Mononuclear cell (primary cell): ENCODE results near the gene EPN1. TPM values are rescaled to one million over a fixed set of nuclear protein-coding genes. Genes with fewer than 3 reads are reported as not detected.

Experiments
- H3K27me3 ChIP-seq: 2 replicates; pipeline ENCODE4 v1.6.0; 2011; ENCODE audit warnings: low read length, control low read depth; ENCODE audit not compliant: insufficient read depth
- H3K4me1 ChIP-seq: 2 replicates; pipeline ENCODE4 v1.5.1; 2011; ENCODE audit warnings: mild to moderate bottlenecking, low read length, control low read depth; ENCODE audit not compliant: insufficient read depth
- H3K4me3 ChIP-seq: 2 replicates; pipeline ENCODE4 v1.5.1; 2011; ENCODE audit warnings: mild to moderate bottlenecking, low read length, moderate library complexity
- H3K9me3 ChIP-seq: 2 replicates; pipeline ENCODE4 v1.5.1; 2011; ENCODE audit warnings: low read depth, mild to moderate bottlenecking, control low read depth, low read length
- total RNA-seq: library from RNA; depleted of rRNA; stranded (reverse); fragments of >200 nt; gene quantifications from one replicate; pipeline ENCODE4 v1.2.3, GENCODE V29; 2012

The EPN1 gene
- total RNA-seq, 1 donor, result 23.5 TPM

DNA sequence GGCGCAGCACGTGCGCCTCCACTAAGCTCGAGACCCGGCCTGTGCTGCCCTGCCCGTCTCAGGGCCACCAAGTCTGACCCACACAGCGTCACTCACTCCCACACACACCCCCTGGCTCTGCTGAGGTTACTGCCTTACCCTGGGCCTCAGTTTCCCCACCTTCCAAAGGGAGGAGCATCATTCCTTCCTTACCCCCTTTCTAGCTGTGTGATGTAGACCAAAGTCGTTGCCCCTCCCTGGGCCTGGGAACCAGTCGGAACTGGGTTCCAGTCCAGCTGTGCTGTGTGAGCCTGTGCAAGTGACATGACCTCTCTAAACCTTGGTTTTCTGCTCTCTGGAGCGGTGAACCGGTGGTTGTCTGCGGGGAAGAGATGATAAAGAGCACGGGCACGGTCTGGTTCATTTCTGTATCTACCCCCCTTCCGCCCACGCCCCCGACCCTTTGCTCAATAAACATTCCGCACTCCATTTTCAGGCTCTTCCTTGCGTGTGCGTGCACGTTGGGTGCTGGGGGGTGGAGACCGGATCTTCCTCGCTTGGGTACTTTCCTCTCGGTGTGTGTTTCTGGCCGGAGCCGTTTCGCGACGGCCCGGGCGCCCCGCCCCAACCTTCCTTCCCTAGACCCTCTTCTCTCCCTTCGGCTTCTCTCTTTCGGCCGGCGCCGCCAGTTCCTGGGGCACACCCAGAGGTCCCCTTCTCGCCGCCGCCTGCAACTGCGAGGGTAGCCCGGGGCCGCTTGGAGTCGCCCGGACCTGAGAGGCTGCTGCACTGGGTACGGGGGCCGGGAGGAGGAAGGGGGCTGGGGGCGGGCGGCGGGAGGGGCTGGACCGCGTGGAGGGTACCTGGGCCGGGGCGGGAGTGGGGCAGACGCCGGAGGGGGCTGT is 31.8 kb upstream of the EPN1 start, which contains the start of gene ZNF581:
Gene ZNF581 (plus strand): TSS at position 647 of the 884 bp plus-strand sequence. CDS start 923 bp downstream, outside the sequence.
- peaks cover 64% of the 10 kb centered on the region for H3K4me1 ChIP-seq

DNA sequence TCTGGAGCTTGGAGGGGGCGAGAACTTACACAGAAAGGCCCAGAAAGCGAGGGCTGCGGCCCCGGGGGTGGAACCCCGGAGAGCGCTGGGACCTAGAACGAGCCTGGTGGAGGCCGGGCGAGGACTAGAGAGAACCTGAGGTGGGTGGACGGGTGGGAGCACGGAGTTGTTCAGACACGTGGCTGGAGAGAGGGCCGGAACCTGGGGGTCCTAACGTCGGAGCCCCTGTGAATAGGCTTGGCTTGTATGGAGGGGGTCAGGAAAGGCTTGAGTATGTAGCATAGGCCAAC is 31.2 kb upstream of the EPN1 start:
- H3K9me3 ChIP-seq, result no peaks in the 10 kb centered on the region
- peak overlapping the region; percentile 54 for H3K4me3 ChIP-seq
- peaks cover 65% of the 10 kb centered on the region for H3K4me1 ChIP-seq
- no peaks in the 10 kb centered on the region for H3K27me3 ChIP-seq

More for the DNA sequence above, 31.8 kb upstream of the EPN1 start, which contains the start of gene ZNF581:
- peak within 1 kb of the TSS; percentile 54 for H3K4me3 ChIP-seq
- no peaks in the 10 kb centered on the region for H3K9me3 ChIP-seq
- no peaks in the 10 kb centered on the region for H3K27me3 ChIP-seq

GRCh38 chr19:55644191-55644833 is 30.7 kb upstream of the EPN1 start:
- H3K9me3 ChIP-seq, result no peaks in the 10 kb centered on the region
- peaks cover 69% of the 10 kb centered on the region for H3K4me1 ChIP-seq
- no peaks in the 10 kb centered on the region for H3K27me3 ChIP-seq
- H3K4me3 ChIP-seq, result peak overlapping the region; percentile 54

DNA sequence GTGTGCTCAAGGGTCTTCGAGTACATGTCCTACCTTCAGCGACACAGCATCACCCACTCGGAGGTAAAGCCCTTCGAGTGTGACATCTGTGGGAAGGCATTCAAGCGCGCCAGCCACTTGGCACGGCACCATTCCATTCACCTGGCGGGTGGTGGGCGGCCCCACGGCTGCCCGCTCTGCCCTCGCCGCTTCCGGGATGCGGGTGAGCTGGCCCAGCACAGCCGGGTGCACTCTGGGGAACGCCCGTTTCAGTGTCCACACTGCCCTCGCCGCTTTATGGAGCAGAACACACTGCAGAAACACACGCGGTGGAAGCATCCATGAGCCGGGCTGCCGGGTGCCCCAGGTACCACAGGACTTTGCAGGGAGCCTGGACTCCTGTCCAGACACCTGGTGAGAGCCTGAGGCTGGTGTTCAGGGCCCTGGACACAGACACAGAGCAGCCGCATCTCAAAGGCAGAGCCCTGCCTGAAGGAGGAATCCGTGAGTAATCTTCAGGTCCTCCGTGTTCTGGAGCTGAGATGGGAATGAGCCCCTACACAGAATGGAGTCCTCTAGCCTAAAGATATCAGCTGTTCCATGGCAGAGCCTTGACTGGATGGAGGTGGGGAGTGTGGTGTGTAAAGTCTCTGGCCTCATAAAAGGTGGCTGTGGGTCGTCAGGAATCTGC is 30.0 kb upstream of the EPN1 start:
- H3K4me1 ChIP-seq, result peaks cover 64% of the 10 kb centered on the region
- no peaks in the 10 kb centered on the region for H3K27me3 ChIP-seq
- H3K9me3 ChIP-seq, result no peaks in the 10 kb centered on the region
- no peak overlapping the region for H3K4me3 ChIP-seq

DNA sequence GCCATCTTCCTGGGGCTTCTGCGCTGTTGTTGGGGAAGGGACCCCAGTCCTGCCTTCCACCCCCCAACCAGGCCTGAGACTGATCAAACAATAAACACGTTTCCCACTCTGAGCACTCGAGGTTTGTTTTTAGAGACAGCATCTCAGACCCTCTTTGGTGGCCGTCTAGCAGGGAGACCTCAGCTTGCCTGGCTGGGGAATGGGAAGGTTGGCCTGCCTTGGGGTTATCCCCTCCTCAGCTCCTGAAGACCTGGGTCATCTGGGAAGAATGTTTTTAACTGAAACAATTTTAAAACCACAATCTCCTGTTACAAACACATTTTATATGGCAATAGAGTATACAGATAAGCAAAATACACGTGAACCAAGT is 29.5 kb upstream of the EPN1 start:
- no peak overlapping the region for H3K4me3 ChIP-seq
- no peaks in the 10 kb centered on the region for H3K27me3 ChIP-seq
- no peaks in the 10 kb centered on the region for H3K9me3 ChIP-seq
- H3K4me1 ChIP-seq, result peaks cover 59% of the 10 kb centered on the region

DNA sequence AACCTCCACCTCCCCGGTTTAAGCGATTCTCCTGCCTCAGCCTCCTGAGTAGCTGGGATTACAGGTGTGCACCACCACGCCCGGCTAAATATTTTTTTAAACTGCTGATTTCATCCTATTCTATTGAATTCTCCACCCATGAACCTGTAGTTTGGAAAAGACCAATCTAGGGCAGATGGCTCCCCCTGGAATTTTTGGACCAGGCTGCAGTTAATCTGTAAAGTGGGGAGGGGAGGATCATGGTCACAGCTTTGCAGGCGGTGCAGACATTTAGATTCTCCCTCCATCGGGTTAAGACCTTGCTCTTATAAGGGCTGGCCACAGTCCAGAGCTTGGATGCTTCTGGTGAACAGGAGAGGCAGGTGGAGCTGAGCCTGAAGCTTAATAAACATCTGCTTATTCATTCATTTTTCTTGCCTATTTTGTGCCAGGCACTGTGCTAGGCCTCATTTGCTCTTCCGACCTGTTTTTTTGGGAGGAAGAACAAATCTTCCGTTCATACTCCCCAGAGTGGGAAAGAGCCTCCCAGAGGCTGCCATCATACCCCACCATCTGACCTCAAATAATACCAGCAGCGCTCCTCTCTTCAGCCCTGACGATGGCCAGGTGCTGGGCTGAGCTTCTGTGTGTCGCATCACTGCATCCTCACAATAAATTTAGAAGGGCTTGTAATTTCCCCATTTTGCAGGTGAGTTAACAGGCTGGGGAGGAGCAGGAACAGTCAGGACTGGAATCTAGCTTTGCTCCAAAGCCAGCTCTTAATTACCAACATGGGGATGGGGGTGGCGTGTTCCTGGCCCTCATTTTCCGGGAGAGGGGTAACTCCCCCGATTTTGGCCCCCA is 27.9 kb upstream of the EPN1 start:
- peaks cover 51% of the 10 kb centered on the region for H3K4me1 ChIP-seq
- H3K9me3 ChIP-seq, result no peaks in the 10 kb centered on the region
- no peaks in the 10 kb centered on the region for H3K27me3 ChIP-seq
- H3K4me3 ChIP-seq, result peak overlapping the region; percentile 52

- Histone ChIP-seq H3K9me3 (no peaks in the 10 kb centered on the region), H3K4me1 (peaks cover 42% of the 10 kb centered on the region), H3K27me3 (no peaks in the 10 kb centered on the region), H3K4me3 (peak within 1 kb of the TSS; percentile 52)
Observed at GRCh38 chr19:55647732-55648584, 27.1 kb upstream of the EPN1 start, which contains the start of gene CCDC106. CCDC106 (plus strand) TSS chr19:55648212; CDS start chr19:55649047, 835 bp downstream.

- H3K9me3 ChIP-seq, result no peaks in the 10 kb centered on the region
- H3K4me1 ChIP-seq, result peaks cover 43% of the 10 kb centered on the region
Observed at GRCh38 chr19:55648585-55649267, 26.3 kb upstream of the EPN1 start.

GRCh38 chr19:55649268-55650125 is 25.5 kb upstream of the EPN1 start:
- Histone ChIP-seq H3K9me3 (no peaks in the 10 kb centered on the region), H3K4me3 (no peak overlapping the region), H3K4me1 (peaks cover 35% of the 10 kb centered on the region), H3K27me3 (no peaks in the 10 kb centered on the region)

More at GRCh38 chr19:55648585-55649267, 26.3 kb upstream of the EPN1 start:
- H3K4me3 ChIP-seq, result peak overlapping the region; percentile 52
- H3K27me3 ChIP-seq, result no peaks in the 10 kb centered on the region

DNA sequence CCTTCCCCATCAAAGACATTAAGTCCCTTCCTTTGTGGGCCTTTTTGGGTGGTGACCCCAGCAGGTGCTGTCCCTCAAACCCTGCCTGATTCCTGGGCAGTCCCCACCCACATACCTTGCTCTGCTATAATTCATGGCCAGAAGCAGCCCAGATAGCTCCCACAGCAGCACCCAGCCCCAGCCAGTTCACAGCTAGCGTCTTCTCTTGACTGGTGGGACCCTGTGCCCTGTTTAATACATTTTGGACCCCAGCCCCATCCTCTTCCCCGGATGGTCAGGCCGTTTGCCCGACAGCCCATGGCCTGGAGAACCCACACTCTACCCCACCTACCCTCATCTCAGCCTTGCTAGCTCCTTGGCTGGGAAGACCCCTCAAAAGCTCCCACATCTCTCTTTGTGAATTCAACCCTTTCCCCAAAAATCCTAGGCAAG is 24.9 kb upstream of the EPN1 start:
- Histone ChIP-seq H3K4me1 (peaks cover 29% of the 10 kb centered on the region), H3K27me3 (no peaks in the 10 kb centered on the region), H3K4me3 (no peak overlapping the region), H3K9me3 (no peaks in the 10 kb centered on the region)

GRCh38 chr19:55650602-55651230 is 24.3 kb upstream of the EPN1 start:
- H3K4me1 ChIP-seq, result peaks cover 32% of the 10 kb centered on the region
- no peaks in the 10 kb centered on the region for H3K9me3 ChIP-seq
- no peaks in the 10 kb centered on the region for H3K27me3 ChIP-seq
- no peak overlapping the region for H3K4me3 ChIP-seq

DNA sequence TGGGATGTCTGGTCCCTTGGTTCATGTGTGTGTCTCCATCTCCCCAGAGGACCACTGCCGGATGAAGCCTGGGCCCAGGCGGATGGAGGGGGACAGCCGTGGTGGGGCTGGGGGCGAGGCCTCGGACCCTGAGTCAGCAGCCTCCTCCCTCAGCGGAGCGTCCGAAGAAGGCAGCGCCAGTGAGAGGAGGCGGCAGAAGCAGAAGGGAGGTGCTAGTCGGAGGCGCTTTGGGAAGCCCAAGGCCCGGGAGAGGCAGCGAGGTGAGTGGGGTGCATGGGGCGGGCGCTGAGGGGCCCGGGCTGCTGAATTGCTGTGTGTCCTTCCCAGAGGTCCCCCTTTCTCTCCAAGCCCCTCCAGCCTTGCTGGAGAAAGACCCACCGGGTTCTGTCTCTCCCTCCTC is 23.8 kb upstream of the EPN1 start:
- Histone ChIP-seq H3K9me3 (no peaks in the 10 kb centered on the region), H3K4me1 (peaks cover 37% of the 10 kb centered on the region), H3K27me3 (no peaks in the 10 kb centered on the region), H3K4me3 (no peak overlapping the region)
